Measurements from ENCODE around the gene NUPR1.
A peak's percentile ranks its signal among the peaks of the same experiment; 100 is the strongest.
"Not testable (repeated sequence)": the region's sequence is repeated elsewhere in the genome, so short reads cannot be mapped to it uniquely, and the experiment has no call there.

NUPR1 gene

GRCh38 chr16:28554634-28555423, 16.1 kb upstream of the NUPR1 start:
- DNase-seq, result no peak

GRCh38 chr16:28553776-28554633, 15.2 kb upstream of the NUPR1 start, which contains the start of gene SGF29:
Gene SGF29, plus strand, starts transcription at chr16:28553920. Its CDS starts 27,150 bp downstream, at chr16:28581070.
- DNase-seq, result peak; percentile 54

DNA sequence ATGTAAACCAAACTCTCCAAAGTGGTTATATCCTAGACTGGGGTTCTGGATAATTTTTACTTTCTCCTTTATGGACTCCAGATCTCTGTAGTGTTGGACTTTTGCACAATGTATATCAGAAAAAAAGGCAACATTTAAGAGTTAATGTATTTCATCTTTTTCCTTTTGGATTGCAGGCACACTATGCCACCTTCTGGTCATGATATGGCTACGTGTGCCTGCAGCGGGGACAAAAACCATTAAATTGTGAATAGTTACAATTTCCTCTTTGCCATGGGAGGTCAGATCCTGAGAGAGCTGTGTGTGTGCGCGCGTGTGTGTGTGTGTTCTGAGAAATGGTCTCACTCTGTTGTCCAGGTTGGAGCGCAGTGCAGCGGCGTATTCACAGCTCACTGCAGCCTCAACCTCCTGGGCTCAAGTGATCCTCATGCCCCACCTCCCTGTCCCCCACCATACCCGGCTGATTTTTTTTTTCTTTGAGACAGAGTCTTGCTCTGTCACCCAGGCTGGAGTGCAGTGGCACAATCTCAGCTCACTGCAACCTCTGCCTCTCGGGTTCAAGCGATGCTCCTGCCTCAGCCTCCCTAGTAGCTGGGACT, 10.6 kb upstream of the NUPR1 start:
- DNase-seq, result no peak

DNA sequence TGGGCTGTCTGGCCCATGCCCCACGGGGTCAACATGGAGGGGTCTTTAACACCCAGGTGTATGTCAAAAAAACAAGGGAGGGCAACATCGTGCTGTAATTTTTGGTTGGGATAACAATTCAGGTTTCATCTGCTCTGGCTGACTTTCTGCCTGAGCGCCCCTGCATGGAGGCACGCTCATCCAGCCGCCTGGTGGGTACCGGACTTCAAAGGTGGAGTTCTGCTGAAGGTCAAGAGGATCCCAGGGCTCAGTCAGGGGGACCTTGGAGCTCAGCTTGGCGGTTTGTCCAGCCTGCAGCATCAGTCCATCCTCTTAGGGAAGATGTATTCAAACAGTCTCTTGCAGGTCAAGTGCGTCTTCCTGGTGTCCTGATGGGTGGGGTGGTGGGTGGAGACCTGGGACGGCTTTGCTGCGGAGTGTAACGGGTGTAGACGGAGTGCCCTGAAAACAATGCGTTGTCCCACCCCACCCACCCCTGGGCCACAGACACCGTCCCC, 9.6 kb upstream of the NUPR1 start:
- DNase-seq, result no peak

DNA sequence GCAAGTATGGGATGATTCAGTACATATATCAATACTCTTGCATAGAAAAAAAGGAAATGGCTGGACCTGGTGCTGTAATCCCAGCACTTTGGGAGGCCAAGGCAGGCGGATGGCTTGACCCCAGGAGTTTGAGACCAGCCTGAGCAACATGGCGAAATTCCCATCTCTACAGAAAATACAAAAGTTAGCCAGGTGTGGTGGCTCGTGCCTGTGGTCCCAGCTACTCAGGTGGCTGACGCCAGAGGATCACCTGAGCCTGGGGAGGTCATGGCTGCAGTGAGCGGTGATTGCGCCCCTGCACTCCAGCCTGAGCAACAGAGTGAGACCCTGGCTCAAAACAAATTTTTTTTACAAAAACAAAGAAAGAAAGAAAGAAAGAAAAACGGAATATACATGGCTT, 7.9 kb upstream of the NUPR1 start:
- DNase-seq, result no peak

- DNase-seq, result not testable (repeated sequence)
Measured at GRCh38 chr16:28545964-28546363, 7.2 kb upstream of the NUPR1 start.

GRCh38 chr16:28544998-28545397, 6.2 kb upstream of the NUPR1 start:
- no peak for DNase-seq

GRCh38 chr16:28543072-28543471, 4.3 kb upstream of the NUPR1 start:
- DNase-seq, result no peak

DNA sequence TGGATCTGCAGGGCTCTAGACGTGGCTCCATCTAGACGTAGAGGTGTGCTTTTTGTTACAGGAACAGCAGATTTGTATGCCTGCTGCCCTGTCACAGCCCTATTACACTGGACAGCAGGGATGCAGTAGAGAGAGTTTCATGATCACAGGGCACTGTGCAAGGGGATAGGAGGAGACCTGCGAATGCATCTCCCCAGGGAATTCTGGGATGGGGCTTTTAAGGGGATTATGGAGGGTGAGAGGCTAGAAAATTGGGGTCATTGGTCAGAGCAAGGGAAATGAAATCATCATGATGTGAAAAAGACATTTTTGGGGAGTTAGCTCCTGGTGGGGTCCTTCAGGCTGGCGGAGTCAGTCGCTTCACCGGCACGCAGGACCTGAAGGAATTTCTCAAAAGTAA, 3.9 kb upstream of the NUPR1 start:
- DNase-seq, result no peak

GRCh38 chr16:28540346-28540745, 1.6 kb upstream of the NUPR1 start:
- no peak for DNase-seq

DNA sequence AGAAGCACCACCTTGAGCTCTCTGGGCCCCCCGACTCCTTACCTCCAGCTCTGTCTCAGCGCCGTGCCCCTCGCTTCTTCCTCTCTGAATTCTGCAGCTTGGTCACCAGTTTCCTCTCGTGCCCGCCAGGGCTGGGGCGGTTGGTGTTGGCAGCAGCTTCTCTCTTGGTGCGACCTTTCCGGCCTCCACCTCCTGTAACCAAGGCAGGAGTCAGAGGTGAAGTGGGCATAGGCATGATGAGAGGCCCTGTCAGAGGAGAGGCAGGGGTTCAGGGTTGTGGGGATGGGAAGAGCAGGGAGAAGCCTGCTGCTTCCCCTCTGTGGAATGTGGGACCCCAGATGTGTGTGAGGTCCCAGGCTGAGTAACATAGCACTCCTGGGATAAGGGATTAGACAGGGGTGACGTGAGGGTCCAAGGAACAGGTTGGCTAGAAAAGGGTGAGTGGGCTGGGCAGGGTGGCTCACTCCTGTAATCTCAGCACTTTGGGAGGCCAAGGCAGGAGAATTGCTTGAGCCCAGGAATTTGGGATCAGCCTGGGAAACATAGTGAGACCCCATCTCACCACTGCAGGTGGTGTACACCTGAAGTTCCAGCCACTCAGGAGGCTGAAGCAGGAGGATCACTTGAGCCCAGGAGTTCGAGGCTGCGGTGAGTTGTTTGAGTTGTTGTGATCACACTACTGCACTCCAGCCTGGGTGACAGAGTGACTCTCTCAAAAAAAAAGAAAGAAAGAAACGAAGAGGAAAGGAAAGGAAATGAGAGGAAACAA, 626 bp downstream of the NUPR1 start:
- no peak for DNase-seq

DNA sequence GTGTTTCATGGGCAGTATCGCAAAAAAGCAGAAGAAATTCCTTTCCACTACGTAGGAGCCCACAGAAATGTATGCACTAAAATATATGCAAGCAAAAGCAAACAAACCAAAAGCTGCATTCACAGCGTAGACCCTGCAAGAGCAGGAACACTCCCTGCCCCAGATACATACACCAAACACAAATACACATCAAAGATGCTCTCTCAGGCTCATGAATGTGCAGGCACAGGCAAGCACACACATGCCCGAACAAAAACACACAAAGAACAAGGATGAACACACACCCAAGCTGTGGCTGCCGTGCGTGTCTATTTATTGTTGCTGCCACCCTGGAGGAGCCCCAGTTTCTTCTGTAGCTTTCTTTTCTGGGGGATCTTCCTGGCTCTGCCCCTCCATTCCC, 1.7 kb downstream of the NUPR1 start:
- no peak for DNase-seq

GRCh38 chr16:28534542-28535373, 4.0 kb downstream of the NUPR1 start:
- DNase-seq, result no peak

GRCh38 chr16:28532940-28533647, 5.7 kb downstream of the NUPR1 start:
- DNase-seq, result no peak

- no peak for DNase-seq
Measured at GRCh38 chr16:28531777-28532744, 6.7 kb downstream of the NUPR1 start.

DNA sequence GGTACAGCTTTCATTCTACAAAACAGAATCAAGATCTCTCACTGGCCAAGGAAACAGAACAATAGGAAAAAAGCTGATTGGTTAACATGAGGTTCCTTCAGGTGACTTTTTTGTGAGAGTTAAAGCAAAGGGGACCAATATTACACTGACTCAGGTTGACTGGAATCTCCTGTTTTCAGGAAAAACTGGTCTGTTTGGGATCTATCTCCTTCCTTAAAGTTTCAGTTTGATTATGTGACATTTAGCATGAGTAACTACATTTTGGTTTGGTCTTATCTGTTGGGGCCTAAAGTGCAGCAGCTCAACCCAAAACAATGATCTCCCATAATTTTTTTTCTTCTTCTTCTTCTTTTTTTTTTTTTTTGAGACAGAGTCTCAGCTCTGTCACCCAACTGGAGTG, 9.7 kb downstream of the NUPR1 start:
- no peak for DNase-seq

DNA sequence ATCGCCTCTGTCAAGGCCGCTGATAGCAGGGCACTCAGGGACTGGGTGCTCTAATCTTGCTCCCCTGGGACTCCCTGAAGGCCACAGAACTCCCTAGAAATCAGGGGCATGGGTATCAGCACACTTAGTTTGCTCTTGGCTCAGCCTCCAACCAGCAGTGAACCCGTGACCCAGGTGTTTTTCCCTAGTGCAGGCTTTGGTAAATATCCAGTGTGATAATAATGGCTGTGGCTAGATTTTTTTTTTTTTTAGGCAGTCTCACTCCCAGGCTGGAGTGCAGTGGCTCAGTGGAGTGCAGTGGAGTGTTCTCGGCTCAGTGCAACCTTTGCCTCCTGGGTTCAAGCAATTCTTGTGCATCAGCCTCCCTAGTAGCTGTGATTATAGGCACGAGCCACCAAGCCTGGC, 10.3 kb downstream of the NUPR1 start:
- no peak for DNase-seq

DNA sequence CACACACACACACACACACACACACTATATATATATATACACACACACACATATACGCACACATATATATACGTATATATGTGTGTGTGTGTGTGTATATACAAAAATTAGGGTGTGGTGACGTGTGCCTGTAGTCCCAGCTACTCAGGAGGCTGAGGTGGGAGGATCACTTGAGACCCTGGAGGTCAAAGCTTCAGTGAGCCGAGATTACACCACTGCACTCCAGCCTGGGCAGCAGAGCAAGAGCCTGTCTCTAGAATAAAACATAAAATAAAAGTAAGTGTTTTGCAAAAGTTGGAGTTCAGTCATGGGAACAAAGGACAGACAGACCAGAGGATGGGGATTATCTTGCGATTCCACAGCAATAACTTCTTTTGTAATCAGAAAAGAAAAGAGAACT, 10.8 kb downstream of the NUPR1 start:
- no peak for DNase-seq

DNA sequence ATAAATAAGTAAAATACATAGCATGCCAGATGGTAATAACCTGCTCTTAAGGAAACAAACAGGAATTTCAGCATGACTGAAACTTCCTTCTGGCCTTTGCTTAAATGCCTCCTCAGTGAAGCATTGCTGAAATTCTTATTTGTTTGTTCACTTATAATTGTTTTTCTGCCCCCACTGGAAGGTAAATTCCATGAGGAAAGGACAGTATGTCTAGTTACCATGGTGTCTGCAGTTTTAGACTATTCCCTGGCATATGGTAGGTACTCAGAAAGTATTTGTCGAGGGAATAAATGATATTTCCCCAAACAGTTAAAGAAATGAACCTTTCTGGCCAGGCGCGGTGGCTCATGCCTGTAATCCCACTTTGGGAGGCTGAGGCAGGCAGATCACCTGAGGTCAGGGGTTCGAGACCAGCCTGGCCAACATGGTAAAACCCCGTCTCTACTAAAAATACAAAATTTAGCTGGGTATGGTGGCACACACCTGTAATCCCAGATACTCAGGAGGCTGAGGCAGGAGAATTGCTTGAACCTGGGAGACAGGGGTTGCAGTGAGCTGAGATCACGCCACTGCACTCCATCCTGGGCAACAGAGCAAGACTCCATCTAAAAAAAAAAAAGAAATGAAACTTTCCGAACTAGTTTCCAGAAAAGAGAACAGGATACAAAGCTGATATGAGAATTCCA, 11.5 kb downstream of the NUPR1 start:
- DNase-seq, result not testable (repeated sequence)

All from NCI-H1417 treated with DMSO at 0.1 percent for 48 hours (cell line).